Neuronal stem cell (in vitro differentiated cells): ENCODE measurements around the gene TRIM66.

ENCODE experiments used
- DNase-seq: peaks from one replicate; pipeline ENCODE4 v3.0.0-alpha.2; 2013; ENCODE audit warnings: low spot score
- H2AFZ ChIP-seq: one replicate; pipeline ENCODE4 v1.6.1; 2013; ENCODE audit warnings: mild to moderate bottlenecking, low read length, inconsistent platforms
- H2AK5ac ChIP-seq: 2 replicates; pipeline ENCODE4 v1.6.1; 2013; ENCODE audit warnings: low read depth, mild to moderate bottlenecking, inconsistent platforms, low read length, moderate library complexity, mixed read lengths
- H2BK120ac ChIP-seq: 2 replicates; pipeline ENCODE4 v1.6.1; 2013; ENCODE audit warnings: low read depth, mild to moderate bottlenecking, inconsistent platforms, low read length, moderate library complexity, mixed read lengths
- H2BK12ac ChIP-seq: one replicate; pipeline ENCODE4 v1.6.1; 2013; ENCODE audit warnings: low read length, inconsistent platforms
- H2BK15ac ChIP-seq: 2 replicates; pipeline ENCODE4 v1.6.1; 2013; ENCODE audit warnings: mild to moderate bottlenecking, low read length, inconsistent platforms, mixed read lengths
- H2BK5ac ChIP-seq: one replicate; pipeline ENCODE4 v1.6.1; 2013; ENCODE audit warnings: inconsistent platforms, mild to moderate bottlenecking, low read length, moderate library complexity
- H3K14ac ChIP-seq: one replicate; pipeline ENCODE4 v1.6.1; 2013; ENCODE audit warnings: low read length, inconsistent platforms
- H3K18ac ChIP-seq: 2 replicates; pipeline ENCODE4 v1.6.1; 2013; ENCODE audit warnings: low read length, inconsistent platforms
- H3K23ac ChIP-seq: 2 replicates; pipeline ENCODE4 v1.6.1; 2013; ENCODE audit warnings: low read depth, mild to moderate bottlenecking, mixed read lengths, low read length, inconsistent platforms; ENCODE audit not compliant: poor library complexity
- H3K27ac ChIP-seq: replicated peaks from 3 replicates; pipeline ENCODE4 v1.5.1; 2013; ENCODE audit warnings: low read length, inconsistent platforms
- H3K27me3 ChIP-seq, 3 experiments: 2 replicates each; pipeline ENCODE4 v1.6.1; 2013; ENCODE audit warnings: low read length in 3 of 3, mild to moderate bottlenecking in 2 of 3, inconsistent platforms in 1 of 3, low read depth in 1 of 3, mixed read lengths in 1 of 3, moderate library complexity in 1 of 3; ENCODE audit not compliant: control insufficient read depth in 3 of 3, insufficient read depth in 3 of 3
- H3K36me3 ChIP-seq, 2 donors: replicated peaks in 1 of 2; 2 replicates each; pipeline ENCODE4 v1.6.1; 2013; ENCODE audit warnings: low read length in 2 of 2; ENCODE audit not compliant: control insufficient read depth in 2 of 2, insufficient read depth in 2 of 2
- H3K4ac ChIP-seq: 2 replicates; pipeline ENCODE4 v1.6.1; 2013; ENCODE audit warnings: inconsistent platforms, mild to moderate bottlenecking, low read length, moderate library complexity
- H3K4me1 ChIP-seq, 2 donors: 1 replicate in 1 of 2; 2 replicates in 1 of 2; pipeline ENCODE4 v1.6.1; 2013; ENCODE audit warnings: low read length in 2 of 2, low read depth in 1 of 2; ENCODE audit not compliant: control insufficient read depth in 2 of 2, insufficient read depth in 1 of 2
- H3K4me2 ChIP-seq: one replicate; pipeline ENCODE4 v1.6.1; 2013; ENCODE audit warnings: mild to moderate bottlenecking, low read length, inconsistent platforms; ENCODE audit not compliant: insufficient read depth, poor library complexity, severe bottlenecking
- H3K4me3 ChIP-seq, 2 donors: 2 replicates each; pipeline ENCODE4 v1.5.1; 2013; ENCODE audit warnings: low read length in 2 of 2, mild to moderate bottlenecking in 2 of 2, inconsistent platforms in 1 of 2, moderate library complexity in 1 of 2
- H3K79me1 ChIP-seq: one replicate; pipeline ENCODE4 v1.6.1; 2013; ENCODE audit warnings: low read depth, mild to moderate bottlenecking, inconsistent platforms, low read length, moderate library complexity
- H3K9ac ChIP-seq: one replicate; pipeline ENCODE4 v1.6.1; 2013; ENCODE audit warnings: mild to moderate bottlenecking, low read depth, low read length, inconsistent platforms; ENCODE audit not compliant: poor library complexity
- H3K9me3 ChIP-seq, 2 donors: replicated peaks in 1 of 2; 2 replicates each; pipeline versions ENCODE3 to v1.6.1; 2013; ENCODE audit warnings: low read length in 2 of 2, mild to moderate bottlenecking in 2 of 2, inconsistent platforms in 1 of 2, low read depth in 1 of 2, mixed read lengths in 1 of 2, moderate library complexity in 1 of 2; ENCODE audit not compliant: control insufficient read depth in 2 of 2, insufficient read depth in 1 of 2
- H4K8ac ChIP-seq: one replicate; pipeline ENCODE4 v1.6.1; 2013; ENCODE audit warnings: low read depth, mild to moderate bottlenecking, inconsistent platforms, low read length, moderate library complexity
- H4K91ac ChIP-seq: one replicate; pipeline ENCODE4 v1.6.1; 2013; ENCODE audit warnings: low read length, low read depth, mild to moderate bottlenecking, inconsistent platforms; ENCODE audit not compliant: poor library complexity
- WGBS, 2 donors: extraction: QIAGEN DNeasy Blood & Tissue Kit; methylation state at CpG; one replicate each; pipeline ENCODE4 v1.1.7; 2013; ENCODE audit warnings: missing lambda C conversion rate in 2 of 2, mixed read lengths in 1 of 2; ENCODE audit not compliant: insufficient read length in 2 of 2, insufficient replicate concordance in 1 of 2; ENCODE audit errors: extremely low coverage in 2 of 2; 5-methylcytosine and 5-hydroxymethylcytosine counted together

Gene TRIM66

DNA sequence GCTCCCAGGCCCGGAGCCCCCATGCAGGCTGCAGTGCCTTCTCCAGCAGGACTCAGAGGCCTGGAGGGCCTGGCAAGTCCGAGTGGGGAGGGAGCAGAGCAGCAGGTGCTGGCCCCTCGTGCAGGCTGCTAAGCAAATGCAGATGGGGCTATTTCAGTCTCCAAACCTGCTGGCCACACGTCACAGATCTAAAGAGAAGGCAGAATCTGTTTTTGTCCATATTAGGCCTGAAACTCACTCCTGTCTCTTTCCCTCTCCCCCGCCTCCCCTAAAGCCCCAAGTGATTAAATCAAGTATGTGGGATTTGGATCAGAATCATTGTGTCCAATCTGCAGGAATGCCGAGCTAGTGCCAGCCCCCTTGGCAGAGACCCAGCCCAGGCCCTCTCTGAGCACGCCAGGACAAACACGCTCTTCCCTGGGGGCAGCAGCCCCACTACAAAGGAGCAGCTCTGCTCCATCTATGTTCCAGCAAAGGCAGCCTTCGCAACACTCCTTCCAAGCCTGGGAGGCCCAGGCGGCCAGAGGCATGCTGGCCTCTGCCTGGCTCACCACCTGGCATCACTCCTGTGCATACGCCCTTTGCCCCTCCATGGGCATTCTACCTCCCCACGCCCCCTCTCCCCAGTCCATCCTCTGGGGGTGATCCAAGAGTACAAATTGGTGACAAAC lies 26.7 kb upstream of the TRIM66 start:
- Histone ChIP-seq H2BK120ac (no peak overlapping the region), H3K23ac (no peak overlapping the region), H3K4me2 (no peak overlapping the region), H3K9ac (no peak overlapping the region), H2AK5ac (no peak overlapping the region), H3K14ac (no peak overlapping the region), H2AFZ (no peak overlapping the region), H3K4me1 (no peaks in the 10 kb centered on the region), H3K9me3 (no peaks in the 10 kb centered on the region), H3K36me3 (peaks cover 41 to 92% of the 10 kb centered on the region in 2 donors), H2BK15ac (no peak overlapping the region), H3K4ac (no peak overlapping the region), H4K8ac (no peak overlapping the region), H3K27ac (no peak overlapping the region), H3K4me3 (no peak overlapping the region), H3K27me3 (no peaks in the 10 kb centered on the region), H2BK5ac (no peak overlapping the region), H2BK12ac (no peak overlapping the region), H3K18ac (no peak overlapping the region), H3K79me1 (no peaks in the 10 kb centered on the region), H4K91ac (no peak overlapping the region)
- no CpG with 5 or more reads among the region's 12 CpGs for WGBS, 2 donors
- DNase-seq = no peak

DNA sequence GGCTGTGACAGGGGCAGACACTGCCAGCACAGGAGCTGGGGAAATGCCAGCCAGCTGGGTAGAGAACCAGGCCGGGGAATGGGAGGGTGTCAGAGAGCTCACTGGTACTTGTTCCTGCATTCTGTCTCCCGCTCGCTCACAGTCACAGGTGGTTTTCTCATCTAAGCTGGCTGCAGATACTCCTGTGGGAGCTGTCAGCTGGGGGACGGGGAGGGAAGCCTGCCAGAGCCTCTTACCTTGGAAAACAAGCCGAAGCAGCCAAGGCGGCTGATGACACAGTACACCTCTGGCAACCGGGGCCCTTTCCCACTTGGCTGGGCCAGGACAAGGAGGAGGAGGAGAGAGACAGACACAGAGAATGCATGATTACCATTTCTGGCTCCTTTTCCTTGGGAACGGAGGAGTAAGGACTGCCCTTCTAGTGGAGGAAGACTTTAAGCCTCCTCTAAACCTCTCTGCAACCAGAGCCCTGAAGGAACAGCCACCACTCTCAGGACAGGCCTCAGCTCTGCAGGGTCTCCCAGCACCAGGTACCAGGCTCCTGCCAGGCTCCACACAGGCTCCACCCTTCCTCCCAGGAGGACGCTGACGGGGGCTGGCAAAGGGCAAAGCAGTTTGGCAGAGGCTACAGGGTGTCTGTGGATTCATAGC lies 25.2 kb upstream of the TRIM66 start:
- no peak overlapping the region for H3K14ac ChIP-seq
- no peak overlapping the region for H4K8ac ChIP-seq
- H3K9ac ChIP-seq = no peak overlapping the region
- DNase-seq = no peak
- H3K9me3 ChIP-seq = no peaks in the 10 kb centered on the region
- H3K18ac ChIP-seq = no peak overlapping the region
- H3K4me3 ChIP-seq = no peak overlapping the region
- no peak overlapping the region for H3K4ac ChIP-seq
- H3K79me1 ChIP-seq = no peaks in the 10 kb centered on the region
- H2BK12ac ChIP-seq = no peak overlapping the region
- H3K27ac ChIP-seq = no peak overlapping the region
- WGBS, 2 donors = no CpG with 5 or more reads among the region's 10 CpGs
- H2BK15ac ChIP-seq = no peak overlapping the region
- no peak overlapping the region for H2BK5ac ChIP-seq
- H2AFZ ChIP-seq = no peak overlapping the region
- H3K27me3 ChIP-seq = no peaks in the 10 kb centered on the region
- H3K36me3 ChIP-seq = peaks cover 41 to 93% of the 10 kb centered on the region in 2 donors
- H2BK120ac ChIP-seq = no peak overlapping the region
- H4K91ac ChIP-seq = no peak overlapping the region
- no peak overlapping the region for H3K4me2 ChIP-seq
- H3K23ac ChIP-seq = no peak overlapping the region
- no peaks in the 10 kb centered on the region for H3K4me1 ChIP-seq
- no peak overlapping the region for H2AK5ac ChIP-seq

GRCh38 chr11:8706673-8707432 lies 24.4 kb upstream of the TRIM66 start:
- no peaks in the 10 kb centered on the region for H3K4me1 ChIP-seq
- H3K4me3 ChIP-seq = no peak overlapping the region
- no peak overlapping the region for H2BK5ac ChIP-seq
- H3K18ac ChIP-seq = no peak overlapping the region
- H2AFZ ChIP-seq = no peak overlapping the region
- no CpG with 5 or more reads among the region's 14 CpGs for WGBS, 2 donors
- no peak overlapping the region for H3K14ac ChIP-seq
- no peak overlapping the region for H3K27ac ChIP-seq
- DNase-seq = no peak
- no peak overlapping the region for H3K4me2 ChIP-seq
- no peak overlapping the region for H2BK12ac ChIP-seq
- H3K23ac ChIP-seq = no peak overlapping the region
- H2BK120ac ChIP-seq = no peak overlapping the region
- H2BK15ac ChIP-seq = no peak overlapping the region
- no peak overlapping the region for H3K9ac ChIP-seq
- H3K36me3 ChIP-seq = peaks cover 41 to 93% of the 10 kb centered on the region in 2 donors
- H3K79me1 ChIP-seq = no peaks in the 10 kb centered on the region
- H3K4ac ChIP-seq = no peak overlapping the region
- no peak overlapping the region for H4K8ac ChIP-seq
- no peak overlapping the region for H4K91ac ChIP-seq
- no peak overlapping the region for H2AK5ac ChIP-seq
- H3K27me3 ChIP-seq = no peaks in the 10 kb centered on the region
- H3K9me3 ChIP-seq = no peaks in the 10 kb centered on the region

- no peak overlapping the region for H2AK5ac ChIP-seq
- H2BK120ac ChIP-seq = no peak overlapping the region
- no peak overlapping the region for H3K23ac ChIP-seq
- peaks cover 4 to 5% of the 10 kb centered on the region in 2 donors for H3K4me1 ChIP-seq
- no peak overlapping the region for H3K27ac ChIP-seq
- H3K4me3 ChIP-seq = no peak overlapping the region
- no peak overlapping the region for H3K4ac ChIP-seq
- DNase-seq = no peak
- H4K91ac ChIP-seq = no peak overlapping the region
- no peak overlapping the region for H2AFZ ChIP-seq
- H3K9me3 ChIP-seq = no peaks in the 10 kb centered on the region
- H3K9ac ChIP-seq = no peak overlapping the region
- no peak overlapping the region for H3K4me2 ChIP-seq
- no peaks in the 10 kb centered on the region for H3K27me3 ChIP-seq
- no peak overlapping the region for H3K18ac ChIP-seq
- H3K14ac ChIP-seq = no peak overlapping the region
- no peak overlapping the region for H2BK5ac ChIP-seq
- no peak overlapping the region for H2BK15ac ChIP-seq
- H4K8ac ChIP-seq = no peak overlapping the region
- no peaks in the 10 kb centered on the region for H3K79me1 ChIP-seq
- peaks cover 37 to 93% of the 10 kb centered on the region in 2 donors for H3K36me3 ChIP-seq
- WGBS, 2 donors = no CpG with 5 or more reads among the region's 5 CpGs
- H2BK12ac ChIP-seq = no peak overlapping the region
Measured at GRCh38 chr11:8705146-8705545, 22.7 kb upstream of the TRIM66 start.
